K562 (cell line): ENCODE results near the gene IQCN. TPM values are rescaled to one million over a fixed set of nuclear protein-coding genes. Genes with fewer than 3 reads are reported as not detected.

Experiments used
- BMI1 ChIP-seq: fragments of 150-350 bp; IDR thresholded peaks from 2 replicates; pipeline ENCODE4 v1.6.1; 2014; ENCODE audit warnings: low read length
- CHD1 ChIP-seq: fragments of 200-600 bp; sonication (generic); IDR thresholded peaks from one replicate; pipeline ENCODE4 v1.6.1; 2012; ENCODE audit warnings: mild to moderate bottlenecking, moderate library complexity, low read length, inconsistent platforms
- DPF2 ChIP-seq: fragments of 450-650 bp; IDR thresholded peaks from 2 replicates; pipeline ENCODE4 v1.6.1; 2016
- ILK ChIP-seq: fragments of 450-650 bp; IDR thresholded peaks from 2 replicates; pipeline ENCODE4 v1.6.1; 2016; ENCODE audit warnings: missing genetic modification characterization, low read depth, mild to moderate bottlenecking, missing compliant biosample characterization, moderate library complexity, borderline replicate concordance
- NR2C2 ChIP-seq, 2 experiments: fragments of 200-800 bp in 1 of 2; sonication (Bioruptor generic) in 1 of 2; sonication (generic) in 1 of 2; formaldehyde crosslinking in 1 of 2; IDR thresholded peaks; 2 replicates each; pipeline versions ENCODE4 v1.6.1 to v1.8.0; 2016 to 2022; ENCODE audit warnings: mild to moderate bottlenecking in 1 of 2, missing compliant biosample characterization in 1 of 2, missing genetic modification characterization in 1 of 2, missing genetic modification reagents in 1 of 2
- NRF1 ChIP-seq, 2 experiments: fragments of 450-650 bp; IDR thresholded peaks in 1 of 2; conservative IDR thresholded peaks in 1 of 2; 2 replicates each; pipeline ENCODE4 v1.6.1; 2014; ENCODE audit warnings: mild to moderate bottlenecking in 2 of 2
- POLR2B ChIP-seq: fragments of 450-650 bp; IDR thresholded peaks from 2 replicates; pipeline ENCODE4 v1.6.1; 2018; ENCODE audit warnings: low read depth; ENCODE audit not compliant: partially characterized antibody
- SAFB2 ChIP-seq: fragments of 200-400 bp; formaldehyde crosslinking; IDR thresholded peaks from 2 replicates; pipeline ENCODE4 v1.6.1; 2018; ENCODE audit warnings: borderline replicate concordance, low read length, low read depth, moderate library complexity; ENCODE audit not compliant: severe bottlenecking
- SAP30 ChIP-seq: fragments of 200-600 bp; sonication (generic); IDR thresholded peaks from 2 replicates; pipeline ENCODE4 v1.6.1; 2012; ENCODE audit warnings: borderline replicate concordance, low read depth, mild to moderate bottlenecking, moderate library complexity, low read length, control low read depth, inconsistent platforms; ENCODE audit not compliant: insufficient read depth, poor library complexity, severe bottlenecking
- STAT5B ChIP-seq: fragments of 250-450 bp; sonication (Bioruptor Pico); IDR thresholded peaks from 2 replicates; pipeline ENCODE4 v1.8.0; 2021; ENCODE audit warnings: mild to moderate bottlenecking, inconsistent platforms
- TCF7L2 ChIP-seq: fragments of 150-350 bp; IDR thresholded peaks from 2 replicates; pipeline ENCODE4 v1.6.1; 2016; ENCODE audit warnings: low read depth, mild to moderate bottlenecking, low read length, moderate library complexity
- ZNF121 ChIP-seq: sonication (generic); formaldehyde crosslinking; conservative IDR thresholded peaks from 2 replicates; pipeline ENCODE4 v1.8.0; 2022; ENCODE audit warnings: missing genetic modification reagents
- ZNF217 ChIP-seq: sonication (generic); formaldehyde crosslinking; IDR thresholded peaks from 2 replicates; pipeline ENCODE4 v1.8.0; 2022; ENCODE audit warnings: mild to moderate bottlenecking, missing genetic modification reagents
- ZNF583 ChIP-seq: fragments of 250-450 bp; sonication (Bioruptor Pico); IDR thresholded peaks from 2 replicates; pipeline ENCODE4 v1.4.0; 2020
- polyA plus RNA-seq, 8 experiments: library from polyadenylated mRNA; depleted of rRNA in 4 of 8; stranded (reverse) in 5 of 8; unstranded in 3 of 8; fragments of >200 nt; fragmentation: Nextera tagmentation in 2 of 8; fragmentation: Illumina TruSeq in 1 of 8; extraction: Ambion mirVana in 2 of 8; extraction: Trizol in 1 of 8; gene quantifications; 2 replicates each; pipeline versions ENCODE4 v1.2.1 to v1.2.3, GENCODE V29; 2011 to 2014; ENCODE audit warnings: inconsistent platforms in 1 of 8, missing spikeins in 1 of 8
- total RNA-seq, 7 experiments: library from RNA; depleted of rRNA in 6 of 7; stranded (reverse); fragments of >200 nt in 6 of 7; fragmentation: Illumina TruSeq in 2 of 7; extraction: Trizol in 2 of 7; gene quantifications; 2 replicates each; pipeline versions ENCODE4 v1.2.1 to v1.2.3, GENCODE V29; 2011 to 2021; ENCODE audit warnings: low replicate concordance in 1 of 7
- TF ChIP-seq, protein P1 (sequence below): fragments of 450-650 bp; IDR thresholded peaks from 2 replicates; pipeline ENCODE4 v1.6.1; 2016; ENCODE audit warnings: low read depth, mild to moderate bottlenecking, moderate library complexity
- TF ChIP-seq, protein P2 (sequence below): fragments of 250-450 bp; sonication (Bioruptor Pico); IDR thresholded peaks from 2 replicates; pipeline ENCODE4 v1.8.0; 2022; ENCODE audit warnings: inconsistent platforms, mild to moderate bottlenecking, moderate library complexity, borderline replicate concordance
- TF ChIP-seq, protein P3 (sequence below): IDR thresholded peaks from 3 replicates; pipeline ENCODE4 v1.6.1; 2011; ENCODE audit warnings: borderline replicate concordance, mild to moderate bottlenecking; ENCODE audit not compliant: insufficient read length, insufficient read depth

Gene IQCN
- total and polyA plus RNA-seq, 9 of the 15 experiments (the other 6 are each of a cell fraction or from before 2014, with no cell fraction given), result 0.01 to 0.07 (median 0.04) TPM; not detected in 3

DNA sequence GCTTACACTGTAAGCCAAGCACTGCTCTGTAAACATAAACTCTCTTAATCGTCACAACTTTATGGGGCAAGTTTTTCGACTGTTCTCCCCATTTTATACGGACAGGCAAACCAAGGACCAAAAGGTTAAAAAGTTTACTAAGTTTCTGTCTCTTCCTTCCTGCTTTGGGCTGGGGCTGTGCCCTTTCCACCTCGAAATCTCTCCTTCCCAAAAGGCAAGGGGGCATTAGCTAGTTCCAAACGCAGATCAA is 4.9 kb upstream of the IQCN start (continued):
- TF ChIP-seq CHD1, result no peak
- 0 out of 4 replicates have a peak, but pooled peaks of 1 of the 2 experiments have one; percentile 41 for TF ChIP-seq NRF1 (conservative IDR thresholded peaks at IDR 0.05 in 1 of 2, IDR thresholded peaks at IDR 0.05 in 1 of 2)
- TF ChIP-seq TCF7L2, result no peak
- no peak for TF ChIP-seq POLR2B
- TF ChIP-seq SAP30, result no peak
- TF ChIP-seq DPF2, result no peak
- TF ChIP-seq, protein P1, sequence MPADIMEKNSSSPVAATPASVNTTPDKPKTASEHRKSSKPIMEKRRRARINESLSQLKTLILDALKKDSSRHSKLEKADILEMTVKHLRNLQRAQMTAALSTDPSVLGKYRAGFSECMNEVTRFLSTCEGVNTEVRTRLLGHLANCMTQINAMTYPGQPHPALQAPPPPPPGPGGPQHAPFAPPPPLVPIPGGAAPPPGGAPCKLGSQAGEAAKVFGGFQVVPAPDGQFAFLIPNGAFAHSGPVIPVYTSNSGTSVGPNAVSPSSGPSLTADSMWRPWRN, result no peak
- no peak for TF ChIP-seq SAFB2
- TF ChIP-seq STAT5B (CRISPR knock-in tag), result no peak
- TF ChIP-seq, protein P2, sequence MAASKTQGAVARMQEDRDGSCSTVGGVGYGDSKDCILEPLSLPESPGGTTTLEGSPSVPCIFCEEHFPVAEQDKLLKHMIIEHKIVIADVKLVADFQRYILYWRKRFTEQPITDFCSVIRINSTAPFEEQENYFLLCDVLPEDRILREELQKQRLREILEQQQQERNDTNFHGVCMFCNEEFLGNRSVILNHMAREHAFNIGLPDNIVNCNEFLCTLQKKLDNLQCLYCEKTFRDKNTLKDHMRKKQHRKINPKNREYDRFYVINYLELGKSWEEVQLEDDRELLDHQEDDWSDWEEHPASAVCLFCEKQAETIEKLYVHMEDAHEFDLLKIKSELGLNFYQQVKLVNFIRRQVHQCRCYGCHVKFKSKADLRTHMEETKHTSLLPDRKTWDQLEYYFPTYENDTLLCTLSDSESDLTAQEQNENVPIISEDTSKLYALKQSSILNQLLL, result no peak
- no peak for TF ChIP-seq NR2C2 (CRISPR knock-in tag; IDR thresholded peaks at IDR 0.05)
- TF ChIP-seq NR2C2 (tag; IDR thresholded peaks at IDR 0.05), result 0 out of 2 replicates have a peak, but pooled peaks have one; percentile 33
- TF ChIP-seq ZNF121, result peak; percentile 60; the same call in 1 of the 2 replicates
- no peak for TF ChIP-seq BMI1
- TF ChIP-seq ZNF583 (CRISPR knock-in tag), result no peak
- no peak for TF ChIP-seq ILK
- no peak for TF ChIP-seq ZNF217 (CRISPR knock-in tag)
- TF ChIP-seq, protein P3, sequence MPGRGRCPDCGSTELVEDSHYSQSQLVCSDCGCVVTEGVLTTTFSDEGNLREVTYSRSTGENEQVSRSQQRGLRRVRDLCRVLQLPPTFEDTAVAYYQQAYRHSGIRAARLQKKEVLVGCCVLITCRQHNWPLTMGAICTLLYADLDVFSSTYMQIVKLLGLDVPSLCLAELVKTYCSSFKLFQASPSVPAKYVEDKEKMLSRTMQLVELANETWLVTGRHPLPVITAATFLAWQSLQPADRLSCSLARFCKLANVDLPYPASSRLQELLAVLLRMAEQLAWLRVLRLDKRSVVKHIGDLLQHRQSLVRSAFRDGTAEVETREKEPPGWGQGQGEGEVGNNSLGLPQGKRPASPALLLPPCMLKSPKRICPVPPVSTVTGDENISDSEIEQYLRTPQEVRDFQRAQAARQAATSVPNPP, result no peak
